PFSK-1 (cell line): Measurements from ENCODE around the gene ALDH3A1.

ENCODE experiments used
- FOXP2 ChIP-seq: optimal IDR thresholded peaks from 2 replicates; pipeline ENCODE3; 2011; ENCODE audit warnings: borderline replicate concordance, control low read depth, inconsistent platforms; ENCODE audit not compliant: insufficient read depth; ENCODE audit errors: extremely low read length, extremely low read depth
- POLR2AphosphoS5 ChIP-seq: IDR thresholded peaks from 2 replicates; pipeline ENCODE4 v1.6.1; 2012; ENCODE audit warnings: low read depth, mild to moderate bottlenecking, control low read depth, low read length, moderate library complexity
- REST ChIP-seq, 2 experiments: IDR thresholded peaks; 2 replicates each; pipeline versions ENCODE4 v1.6.1 to v1.8.0; 2011 to 2012; ENCODE audit warnings: low read depth in 2 of 2, low read length in 2 of 2, control low read depth in 1 of 2, inconsistent platforms in 1 of 2, mild to moderate bottlenecking in 1 of 2, moderate library complexity in 1 of 2; ENCODE audit not compliant: insufficient read depth in 1 of 2
- SIN3A ChIP-seq: IDR thresholded peaks from 2 replicates; pipeline ENCODE4 v1.6.1; 2012; ENCODE audit warnings: mild to moderate bottlenecking, low read length, moderate library complexity, borderline replicate concordance; ENCODE audit not compliant: insufficient read depth
- TAF1 ChIP-seq: IDR thresholded peaks from 2 replicates; pipeline ENCODE4 v1.6.1; 2012; ENCODE audit warnings: low read length, control low read depth, borderline replicate concordance; ENCODE audit not compliant: insufficient read depth

ALDH3A1 gene

GRCh38 chr17:19744922-19745757 is 3.0 kb downstream of the ALDH3A1 start:
- TF ChIP-seq POLR2AphosphoS5 (no peak), FOXP2 (peak; percentile 76)

GRCh38 chr17:19744492-19744891 is 3.6 kb downstream of the ALDH3A1 start:
- no peak for TF ChIP-seq TAF1
- TF ChIP-seq FOXP2, result no peak
- no peak for TF ChIP-seq POLR2AphosphoS5
- no peak for TF ChIP-seq REST (IDR thresholded peaks at IDR 0.05; ENCODE audit: insufficient read depth in 1 of 2, low read depth in 2 of 2, low read length in 2 of 2)
- no peak for TF ChIP-seq SIN3A

- TF ChIP-seq TAF1 (no peak), POLR2AphosphoS5 (no peak), SIN3A (no peak), REST (IDR thresholded peaks at IDR 0.05; ENCODE audit: insufficient read depth in 1 of 2, low read depth in 2 of 2, low read length in 2 of 2) (no peak), FOXP2 (no peak)
These were observed 4.7 kb downstream of the ALDH3A1 start for GRCh38 chr17:19743101-19744100.

GRCh38 chr17:19742495-19742894 is 5.6 kb downstream of the ALDH3A1 start:
- TF ChIP-seq REST (IDR thresholded peaks at IDR 0.05; ENCODE audit: insufficient read depth in 1 of 2, low read depth in 2 of 2, low read length in 2 of 2), result no peak
- TF ChIP-seq FOXP2, result no peak
- TF ChIP-seq SIN3A, result no peak
- TF ChIP-seq POLR2AphosphoS5, result no peak
- TF ChIP-seq TAF1, result no peak

- TF ChIP-seq POLR2AphosphoS5, result no peak
- TF ChIP-seq REST (IDR thresholded peaks at IDR 0.05; ENCODE audit: insufficient read depth in 1 of 2, low read depth in 2 of 2, low read length in 2 of 2), result no peak
- no peak for TF ChIP-seq SIN3A
- no peak for TF ChIP-seq TAF1
These were observed 6.2 kb downstream of the ALDH3A1 start for GRCh38 chr17:19741832-19742457.
